COLO668 (cell line): ENCODE measurements around the gene DFFB.
A peak's percentile ranks its signal among the peaks of the same experiment; 100 is the strongest.
"Not testable (repeated sequence)": the region's sequence is repeated elsewhere in the genome, so short reads cannot be mapped to it uniquely, and the experiment has no call there.

Source experiments
- DNase-seq: peaks from one replicate; lab custom pipeline; 2025; ENCODE audit not compliant: unreplicated experiment; lab: John Stamatoyannopoulos, UW

Gene DFFB, protein sequence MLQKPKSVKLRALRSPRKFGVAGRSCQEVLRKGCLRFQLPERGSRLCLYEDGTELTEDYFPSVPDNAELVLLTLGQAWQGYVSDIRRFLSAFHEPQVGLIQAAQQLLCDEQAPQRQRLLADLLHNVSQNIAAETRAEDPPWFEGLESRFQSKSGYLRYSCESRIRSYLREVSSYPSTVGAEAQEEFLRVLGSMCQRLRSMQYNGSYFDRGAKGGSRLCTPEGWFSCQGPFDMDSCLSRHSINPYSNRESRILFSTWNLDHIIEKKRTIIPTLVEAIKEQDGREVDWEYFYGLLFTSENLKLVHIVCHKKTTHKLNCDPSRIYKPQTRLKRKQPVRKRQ

DNA sequence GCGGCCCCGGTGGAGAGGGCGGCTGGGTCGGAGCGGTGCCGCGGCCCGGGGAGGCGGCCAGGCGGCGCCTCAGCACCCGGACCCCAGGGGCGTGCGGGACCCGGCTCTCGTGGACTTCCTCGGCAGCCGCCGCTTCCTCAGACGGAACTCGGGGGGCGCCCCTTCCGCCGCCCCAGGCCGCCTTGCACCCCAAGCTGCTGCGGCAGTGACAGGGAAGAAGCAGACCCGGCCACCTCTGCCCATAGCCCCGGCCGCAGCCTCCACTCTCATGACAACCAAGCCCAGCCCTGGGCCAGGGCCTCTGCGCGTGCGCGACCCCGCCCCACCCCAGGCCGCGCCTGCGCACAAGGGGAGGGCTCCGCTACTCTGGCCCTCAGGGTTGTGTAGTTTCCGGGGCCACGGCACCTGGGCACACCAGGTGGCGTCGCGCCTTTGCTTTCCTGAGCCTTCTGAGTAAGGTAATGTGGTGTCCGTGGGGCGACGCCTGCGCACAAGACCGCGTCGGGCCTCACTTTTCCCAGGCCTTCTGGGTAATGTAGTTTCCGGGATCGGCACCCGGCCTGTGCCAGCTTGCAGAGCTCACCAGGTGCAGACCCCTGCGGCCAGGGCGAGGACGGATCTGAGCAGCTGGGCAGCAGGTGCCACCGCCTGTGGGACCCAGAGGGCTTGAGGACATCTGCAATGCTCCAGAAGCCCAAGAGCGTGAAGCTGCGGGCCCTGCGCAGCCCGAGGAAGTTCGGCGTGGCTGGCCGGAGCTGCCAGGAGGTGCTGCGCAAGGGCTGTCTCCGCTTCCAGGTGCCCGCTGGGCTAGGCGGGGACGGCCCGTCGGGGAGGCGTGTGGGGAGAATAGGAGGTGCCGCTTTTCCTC, at the start of gene DFFB, which contains the start of gene CEP104:
TSS of gene DFFB (plus strand) at position 554 of the 868 bp plus-strand sequence. CDS start at position 682, 128 bp downstream.
TSS of gene CEP104 (minus strand) at position 289 of the 868 bp plus-strand sequence. CDS start 4,804 bp downstream, outside the sequence.
- DNase-seq = peak; percentile 100

GRCh38 chr1:3807769-3808168, 49.5 kb upstream of the DFFB start:
- DNase-seq = no peak

- DNase-seq = no peak
Measured at GRCh38 chr1:3809680-3810079, 47.6 kb upstream of the DFFB start.

DNA sequence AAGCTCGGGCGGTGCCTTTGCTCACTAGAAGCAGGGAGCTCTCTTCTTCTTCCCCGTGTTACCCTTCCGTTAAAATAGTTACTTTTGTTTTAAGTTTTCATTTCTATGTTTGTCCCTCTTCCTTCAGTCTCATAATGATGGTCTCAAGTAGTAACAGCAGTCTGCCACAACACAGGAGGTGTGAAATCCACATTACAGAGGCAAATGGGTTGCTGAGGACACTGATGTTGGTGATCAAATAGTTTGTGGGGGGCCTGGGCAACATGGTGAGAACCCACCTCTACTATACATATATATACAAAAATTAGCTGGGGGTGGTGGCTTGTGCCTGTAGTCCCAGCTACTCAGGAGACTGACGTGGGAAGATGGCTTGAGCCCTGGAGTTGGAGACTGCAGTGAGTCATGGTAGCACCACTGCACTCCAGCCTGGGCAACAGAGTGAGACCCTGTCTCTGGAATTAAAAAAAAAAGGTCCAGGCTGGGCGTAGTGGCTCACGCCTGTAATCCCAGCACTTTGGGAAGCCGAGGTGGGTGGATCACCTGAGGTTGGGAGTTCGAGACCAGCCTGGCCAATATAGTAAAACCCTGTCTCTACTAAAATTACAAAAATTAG, 47.0 kb upstream of the DFFB start:
- not testable (repeated sequence) for DNase-seq

- no peak for DNase-seq
Measured at GRCh38 chr1:3811595-3811911, 45.7 kb upstream of the DFFB start.

- no peak for DNase-seq
Measured at GRCh38 chr1:3814065-3814464, 43.2 kb upstream of the DFFB start.

GRCh38 chr1:3814771-3815561, 42.3 kb upstream of the DFFB start:
- no peak for DNase-seq

DNA sequence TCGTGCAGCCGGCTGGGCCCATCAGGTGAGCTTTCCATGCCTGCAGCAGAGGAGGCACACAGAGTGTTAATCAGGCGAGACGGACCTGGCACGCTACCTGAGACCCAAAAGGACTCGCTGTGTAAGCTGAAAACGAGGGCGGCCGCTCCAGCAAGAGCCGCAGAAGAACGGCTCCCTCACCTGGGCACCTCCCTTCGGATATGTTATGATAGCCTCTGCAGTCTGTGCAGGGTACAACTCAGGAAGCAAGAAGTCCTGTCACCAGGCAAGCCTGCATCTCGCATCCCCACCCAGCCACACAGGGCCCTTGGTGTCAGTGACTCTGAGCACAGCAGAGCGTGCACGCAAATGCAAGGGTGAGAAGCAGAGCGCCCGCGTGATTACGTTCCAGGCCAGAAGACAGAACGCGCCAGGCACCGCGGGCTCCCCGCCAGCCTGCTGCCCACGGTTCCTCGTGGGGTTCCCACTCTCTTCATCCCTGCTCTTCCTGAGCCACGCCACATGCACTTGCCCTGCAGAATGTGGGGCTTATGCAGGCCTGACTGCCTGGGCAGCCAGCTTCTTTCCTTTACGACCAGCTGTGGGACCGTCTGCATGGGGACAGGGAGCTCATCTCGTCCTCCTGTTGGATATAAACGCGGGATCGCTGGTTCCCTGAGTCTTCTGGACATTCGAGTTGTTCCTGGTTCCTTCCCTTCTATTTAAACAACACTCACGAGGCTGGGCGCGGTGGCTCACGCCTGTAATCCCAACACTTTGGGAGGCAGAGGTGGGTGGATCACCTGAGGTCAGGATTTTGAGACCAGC, 40.7 kb upstream of the DFFB start:
- no peak for DNase-seq

GRCh38 chr1:3817138-3817740, 40.0 kb upstream of the DFFB start:
- no peak for DNase-seq

GRCh38 chr1:3817821-3818597, 39.3 kb upstream of the DFFB start:
- no peak for DNase-seq

DNA sequence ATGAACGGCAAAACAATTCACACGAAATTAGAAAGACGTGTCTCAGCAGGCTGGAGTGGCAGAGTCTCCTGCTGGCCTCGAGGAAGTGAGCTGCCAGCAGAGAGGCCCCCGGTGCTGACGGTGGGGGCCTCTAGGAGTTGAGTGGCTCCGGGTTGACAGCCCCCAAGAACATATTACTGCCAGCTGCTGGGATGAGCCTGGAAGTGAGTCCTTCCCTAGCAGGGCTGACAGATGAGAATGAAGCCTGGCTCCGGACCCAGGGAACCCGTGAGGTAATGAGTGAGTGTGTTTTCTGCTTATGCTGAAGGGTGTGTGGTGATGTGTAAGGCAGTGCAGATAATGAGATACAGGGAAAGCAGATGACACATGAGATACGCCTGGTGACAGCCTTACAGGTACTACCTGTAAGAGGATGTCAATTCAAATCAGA, 37.5 kb upstream of the DFFB start:
- no peak for DNase-seq

DNA sequence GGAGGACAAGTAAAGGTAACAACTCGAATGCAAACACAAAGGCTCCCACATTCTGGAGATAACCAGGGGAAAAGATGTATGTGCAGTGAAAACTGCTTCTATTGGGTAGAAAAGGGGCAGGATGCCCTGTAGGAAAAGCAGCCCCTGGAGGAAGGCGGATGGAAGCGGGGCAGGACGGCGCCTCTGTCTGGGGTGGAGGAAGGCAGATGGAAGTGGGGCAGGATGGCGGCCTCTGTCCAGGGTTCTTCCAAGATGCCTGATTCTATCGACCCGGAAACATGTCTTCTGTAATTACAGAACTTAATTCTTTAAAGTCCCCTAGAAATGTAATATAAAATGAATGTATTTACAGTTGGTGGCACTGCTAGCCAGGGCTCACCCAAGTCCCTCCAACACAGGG, 37.0 kb upstream of the DFFB start:
- no peak for DNase-seq

DNA sequence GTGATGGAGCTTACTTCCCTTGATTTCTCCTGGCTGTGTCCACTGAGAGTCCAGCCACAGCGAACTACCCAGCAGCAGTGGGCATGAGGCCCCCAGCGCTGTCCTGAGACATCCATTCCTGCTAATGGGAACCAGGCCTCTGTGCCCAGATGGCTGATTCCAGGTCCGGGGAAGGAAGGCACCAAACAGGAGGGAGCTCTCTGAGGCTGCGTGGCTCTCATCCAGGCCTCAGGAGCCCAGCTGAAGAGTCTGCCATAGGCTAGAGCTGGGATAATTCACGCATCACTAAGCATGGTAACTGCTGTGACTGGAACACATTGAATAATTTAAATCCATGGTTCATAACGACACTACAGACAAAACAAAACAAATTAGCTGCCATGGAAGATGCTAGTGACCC, 36.3 kb upstream of the DFFB start:
- no peak for DNase-seq

- no peak for DNase-seq
Measured at GRCh38 chr1:3821447-3821846, 35.8 kb upstream of the DFFB start.

GRCh38 chr1:3821908-3822307, 35.4 kb upstream of the DFFB start:
- no peak for DNase-seq

- no peak for DNase-seq
Measured at GRCh38 chr1:3822421-3822820, 34.9 kb upstream of the DFFB start.

DNA sequence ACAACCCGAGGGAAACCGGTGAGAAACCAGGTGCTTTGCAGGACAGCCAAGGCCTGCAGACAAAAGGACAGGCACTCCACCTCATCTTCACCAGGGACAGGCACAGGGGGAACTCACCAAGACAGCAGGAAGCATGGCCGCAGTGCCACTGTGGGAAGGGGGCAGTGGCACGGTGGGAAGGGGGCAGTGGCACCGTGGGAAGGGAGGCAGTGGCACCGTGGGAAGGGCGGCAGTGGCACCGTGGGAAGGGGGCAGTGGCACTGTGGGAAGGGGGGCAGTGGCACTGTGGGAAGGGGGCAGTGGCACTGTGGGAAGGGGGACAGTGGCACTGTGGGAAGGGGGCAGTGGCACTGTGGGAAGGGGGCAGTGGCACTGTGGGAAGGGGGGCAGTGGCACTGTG, 32.6 kb upstream of the DFFB start:
- no peak for DNase-seq

- DNase-seq = no peak
Measured at GRCh38 chr1:3825356-3825755, 31.9 kb upstream of the DFFB start.

- DNase-seq = no peak
Measured at GRCh38 chr1:3827813-3828307, 29.4 kb upstream of the DFFB start.
